Caco-2 (cell line): ENCODE measurements around the gene SHTN1. TPM values are rescaled to one million over a fixed set of nuclear protein-coding genes. Genes with fewer than 3 reads are reported as not detected.

ENCODE experiments used
- BruUV-seq: library from RNA; stranded (reverse); fragments of 400-500 nt; replicated peaks from 2 replicates; lab custom pipeline; 2021; lab: Mats Ljungman, UMichigan
- CTCF ChIA-PET: fragments of 300-600 bp; sonication (Branson Sonifier 250); formaldehyde crosslinking; loops from one replicate; lab custom pipeline; 2022; ENCODE audit warnings: antibody characterized with exemption; lab: Charles Lee
- POLR2A ChIA-PET: fragments of 300-600 bp; sonication (Branson Sonifier 250); formaldehyde crosslinking; loops from one replicate; lab custom pipeline; 2022; ENCODE audit warnings: antibody characterized with exemption; lab: Charles Lee
- DNase-seq, 2 experiments: peaks; one replicate each; pipeline versions ENCODE4 v3.0.0 to v3.0.0-alpha.2; 2020 to 2022
- H3K27me3 ChIP-seq: replicated peaks from 2 replicates; pipeline ENCODE4 v1.6.0; 2011; ENCODE audit warnings: low read length; ENCODE audit not compliant: control insufficient read depth, insufficient read depth
- H3K36me3 ChIP-seq: 2 replicates; pipeline ENCODE4 v1.5.1; 2011; ENCODE audit warnings: low read length; ENCODE audit not compliant: control insufficient read depth, insufficient read depth
- H3K4me1 ChIP-seq: fragments of 250-450 bp; sonication (Bioruptor Pico); 2 replicates; pipeline ENCODE4 v1.5.1; 2020; ENCODE audit warnings: mild to moderate bottlenecking
- H3K4me3 ChIP-seq: 2 replicates; pipeline ENCODE4 v1.5.1; 2011; ENCODE audit warnings: low read depth, mild to moderate bottlenecking, control low read depth, low read length
- H3K9me3 ChIP-seq: fragments of 250-450 bp; sonication (Bioruptor Pico); 2 replicates; pipeline ENCODE4 v1.5.1; 2020; ENCODE audit warnings: mild to moderate bottlenecking, moderate library complexity
- H3K27ac Mint-ChIP-seq: one replicate; pipeline ENCODE4 v1.8.0; 2022; ENCODE audit warnings: mixed read lengths; ENCODE audit not compliant: unreplicated experiment
- H3K27me3 Mint-ChIP-seq: one replicate; pipeline ENCODE4 v1.8.0; 2022; ENCODE audit warnings: mixed read lengths; ENCODE audit not compliant: insufficient read depth, unreplicated experiment
- H3K36me3 Mint-ChIP-seq: one replicate; pipeline ENCODE4 v1.8.0; 2022; ENCODE audit warnings: mild to moderate bottlenecking, mixed read lengths; ENCODE audit not compliant: insufficient read depth, unreplicated experiment
- H3K4me1 Mint-ChIP-seq: one replicate; pipeline ENCODE4 v1.8.0; 2022; ENCODE audit warnings: low read depth, mixed read lengths; ENCODE audit not compliant: unreplicated experiment
- H3K4me3 Mint-ChIP-seq: one replicate; pipeline ENCODE4 v1.8.0; 2022; ENCODE audit warnings: mild to moderate bottlenecking, moderate library complexity, mixed read lengths; ENCODE audit not compliant: unreplicated experiment
- H3K9me3 Mint-ChIP-seq: one replicate; pipeline ENCODE4 v1.8.0; 2022; ENCODE audit warnings: mixed read lengths; ENCODE audit not compliant: unreplicated experiment
- intact Hi-C: fragments of 100-400 bp; cut with micrococcal nuclease; formaldehyde crosslinking; loops from one replicate; pipeline ENCODE4 v1.10.0; 2022; ENCODE audit not compliant: unreplicated experiment
- total RNA-seq: library from RNA; stranded (reverse); gene quantifications from 2 replicates; pipeline ENCODE4 v1.2.3, GENCODE V29; 2022
- TF ChIP-seq, protein P1 (sequence below), 2 experiments: fragments of 200-600 bp in 1 of 2; IDR thresholded peaks; 1 replicate in 1 of 2; 2 replicates in 1 of 2; pipeline versions ENCODE4 v1.5.1 to v1.8.0; 2011 to 2022; ENCODE audit warnings: antibody characterized with exemption in 1 of 2, control low read depth in 1 of 2, inconsistent platforms in 1 of 2, low read depth in 1 of 2, low read length in 1 of 2, mild to moderate bottlenecking in 1 of 2, moderate library complexity in 1 of 2; ENCODE audit not compliant: insufficient read depth in 1 of 2, severe bottlenecking in 1 of 2, unreplicated experiment in 1 of 2

The SHTN1 gene
- total RNA-seq, 1 experiment from 2014 or later, result 80.8 TPM

- H3K36me3 ChIP-seq, result no peaks in the 10 kb centered on the region
- H3K4me1 Mint-ChIP-seq, result peaks cover 21% of the 10 kb centered on the region
- ChIA-PET POLR2A (no interaction called here), CTCF (no interaction called here)
- DNase-seq, result no peak
- H3K36me3 Mint-ChIP-seq, result peaks cover 12% of the 10 kb centered on the region
- TF ChIP-seq, protein P1, sequence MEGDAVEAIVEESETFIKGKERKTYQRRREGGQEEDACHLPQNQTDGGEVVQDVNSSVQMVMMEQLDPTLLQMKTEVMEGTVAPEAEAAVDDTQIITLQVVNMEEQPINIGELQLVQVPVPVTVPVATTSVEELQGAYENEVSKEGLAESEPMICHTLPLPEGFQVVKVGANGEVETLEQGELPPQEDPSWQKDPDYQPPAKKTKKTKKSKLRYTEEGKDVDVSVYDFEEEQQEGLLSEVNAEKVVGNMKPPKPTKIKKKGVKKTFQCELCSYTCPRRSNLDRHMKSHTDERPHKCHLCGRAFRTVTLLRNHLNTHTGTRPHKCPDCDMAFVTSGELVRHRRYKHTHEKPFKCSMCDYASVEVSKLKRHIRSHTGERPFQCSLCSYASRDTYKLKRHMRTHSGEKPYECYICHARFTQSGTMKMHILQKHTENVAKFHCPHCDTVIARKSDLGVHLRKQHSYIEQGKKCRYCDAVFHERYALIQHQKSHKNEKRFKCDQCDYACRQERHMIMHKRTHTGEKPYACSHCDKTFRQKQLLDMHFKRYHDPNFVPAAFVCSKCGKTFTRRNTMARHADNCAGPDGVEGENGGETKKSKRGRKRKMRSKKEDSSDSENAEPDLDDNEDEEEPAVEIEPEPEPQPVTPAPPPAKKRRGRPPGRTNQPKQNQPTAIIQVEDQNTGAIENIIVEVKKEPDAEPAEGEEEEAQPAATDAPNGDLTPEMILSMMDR (IDR thresholded peaks at IDR 0.05; ENCODE audit: insufficient read depth in 1 of 2, low read depth in 1 of 2, low read length in 1 of 2, severe bottlenecking in 1 of 2, unreplicated experiment in 1 of 2), result no peak
- H3K27ac Mint-ChIP-seq, result no peak overlapping the region
- H3K27me3 ChIP-seq, result no peaks in the 10 kb centered on the region
- intact Hi-C loops, result no loop called here
- no peak overlapping the region for H3K4me3 ChIP-seq
- no TSS peak for BruUV-seq
- H3K9me3 ChIP-seq, result no peaks in the 10 kb centered on the region
- peaks cover 1% of the 10 kb centered on the region for H3K9me3 Mint-ChIP-seq
- peaks cover 3% of the 10 kb centered on the region for H3K27me3 Mint-ChIP-seq
- no peak overlapping the region for H3K4me3 Mint-ChIP-seq
- no peaks in the 10 kb centered on the region for H3K4me1 ChIP-seq
Measured at GRCh38 chr10:116852246-116852645, 152.7 kb downstream of the SHTN1 start.

DNA sequence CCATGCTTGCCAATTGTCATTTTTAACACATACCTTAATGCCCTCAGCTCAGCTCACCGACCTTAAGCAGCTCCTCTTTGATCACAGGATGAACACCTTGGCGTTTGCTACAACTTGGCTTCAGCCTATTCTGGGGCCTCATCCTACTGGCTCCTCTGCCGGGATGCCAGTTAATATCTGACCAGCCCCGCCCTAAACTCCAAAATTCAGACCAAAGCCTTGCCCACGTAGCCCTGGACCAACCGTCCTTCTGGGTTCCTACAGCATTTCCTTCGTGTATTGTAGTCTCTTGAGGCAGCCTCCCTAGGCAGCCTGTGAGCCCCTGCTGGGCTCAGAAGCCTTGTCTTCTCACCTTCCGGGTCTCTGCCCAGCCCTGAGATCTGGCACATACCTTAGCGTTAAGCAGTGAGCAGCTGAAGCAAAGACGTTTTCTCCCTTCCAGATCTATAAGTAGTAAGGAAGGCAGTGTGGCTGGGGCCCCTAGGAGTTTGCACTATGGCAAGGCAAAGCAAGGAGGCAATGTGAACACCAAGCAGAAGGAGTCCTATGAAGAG lies 154.9 kb downstream of the SHTN1 start:
- Histone ChIP-seq H3K27me3 (no peaks in the 10 kb centered on the region), H3K4me1 (no peaks in the 10 kb centered on the region), H3K36me3 (no peaks in the 10 kb centered on the region), H3K9me3 (no peaks in the 10 kb centered on the region), H3K4me3 (peak overlapping the region; percentile 68)
- Mint-ChIP-seq H3K36me3 (peaks cover 12% of the 10 kb centered on the region), H3K4me1 (peaks cover 26% of the 10 kb centered on the region), H3K27me3 (peaks cover 8% of the 10 kb centered on the region), H3K4me3 (peak overlapping the region; percentile 80), H3K9me3 (no peaks in the 10 kb centered on the region), H3K27ac (no peak overlapping the region)
- ChIA-PET CTCF (interaction anchor here (1.5 kb wide), 1 partner anchor 325 kb away, joined by 10 read pairs; no protein-coding TSS in a partner anchor), POLR2A (no interaction called here)
- intact Hi-C loops, result no loop called here
- no peak for DNase-seq
- BruUV-seq, result no TSS peak
- TF ChIP-seq, protein P1 (IDR thresholded peaks at IDR 0.05; ENCODE audit: insufficient read depth in 1 of 2, low read depth in 1 of 2, low read length in 1 of 2, severe bottlenecking in 1 of 2, unreplicated experiment in 1 of 2), result no peak

DNA sequence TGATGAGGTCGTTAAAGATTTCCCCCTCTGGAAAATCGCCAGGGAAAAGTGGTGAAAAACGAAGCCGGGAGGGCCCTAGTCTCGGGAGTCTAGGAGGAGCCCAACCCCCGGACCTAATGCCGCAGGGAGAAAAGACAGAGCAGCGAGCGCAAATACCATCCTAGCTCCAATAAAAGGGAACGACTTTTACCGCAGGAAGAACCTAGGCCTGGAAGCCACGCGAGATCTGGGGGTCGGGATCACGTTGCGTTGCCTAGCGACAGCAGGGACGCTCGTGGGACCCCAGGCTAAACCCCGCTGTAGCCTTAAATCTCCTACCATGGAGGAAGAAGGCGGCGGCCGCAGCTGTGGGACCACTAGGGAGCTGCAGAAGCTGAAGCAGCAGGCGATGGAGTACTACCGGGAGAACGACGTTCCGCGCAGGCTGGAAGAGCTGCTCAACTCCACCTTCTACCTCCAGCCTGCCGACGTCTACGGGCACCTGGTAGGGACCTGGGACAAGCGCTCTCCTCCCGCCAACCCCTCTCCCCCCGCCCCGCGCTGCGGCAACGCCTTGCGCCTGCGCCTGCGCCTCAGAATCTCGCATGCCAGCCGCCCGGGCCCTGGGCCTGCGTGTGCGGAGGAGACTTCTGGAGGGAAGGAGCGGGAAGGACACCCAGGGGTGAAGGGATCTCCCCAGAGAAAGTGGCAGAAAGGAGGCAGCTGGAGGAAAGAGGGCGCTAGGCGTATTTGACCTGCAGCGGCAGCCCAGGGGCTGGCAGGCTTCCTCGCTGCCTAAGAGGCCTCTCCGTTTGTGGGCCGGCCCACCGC lies 155.5 kb downstream of the SHTN1 start, which contains the start of gene ENO4:
ENO4 (plus strand) TSS at position 252 of the 810 bp plus-strand sequence; CDS start at position 320, 68 bp downstream.
- ChIA-PET CTCF (interaction anchor here (0.8 to 1.5 kb wide), 5 partner anchors 53 to 325 kb away, joined by 3 to 10 read pairs (median 4); no protein-coding TSS in a partner anchor), POLR2A (interaction anchor here (0.6 kb wide), 2 partner anchors 37 to 39 kb away, joined by 3 to 6 read pairs; no protein-coding TSS in a partner anchor)
- H3K27me3 ChIP-seq, result no peaks in the 10 kb centered on the region
- intact Hi-C loops, result loop anchor here (5.0 kb wide), 1 partner anchor 158 kb away; the partner anchor contains the start of gene SHTN1
- TSS peak; percentile 78 for BruUV-seq
- H3K4me3 Mint-ChIP-seq, result peak within 1 kb of the TSS; percentile 80
- peaks cover 8% of the 10 kb centered on the region for H3K27me3 Mint-ChIP-seq
- peak; percentile 85 to 89 for DNase-seq
- peak within 1 kb of the TSS; percentile 68 for H3K4me3 ChIP-seq
- no peaks in the 10 kb centered on the region for H3K9me3 ChIP-seq
- no peaks in the 10 kb centered on the region for H3K9me3 Mint-ChIP-seq
- H3K36me3 Mint-ChIP-seq, result peaks cover 12% of the 10 kb centered on the region
- TF ChIP-seq, protein P1 (IDR thresholded peaks at IDR 0.05; ENCODE audit: insufficient read depth in 1 of 2, low read depth in 1 of 2, low read length in 1 of 2, severe bottlenecking in 1 of 2, unreplicated experiment in 1 of 2), result no peak
- H3K27ac Mint-ChIP-seq, result peak within 1 kb of the TSS; percentile 34
- H3K4me1 ChIP-seq, result no peaks in the 10 kb centered on the region
- no peaks in the 10 kb centered on the region for H3K36me3 ChIP-seq
- peaks cover 26% of the 10 kb centered on the region for H3K4me1 Mint-ChIP-seq
